Muscle layer of colon (tissue), 2 donors: Measurements from ENCODE around the gene ACLY.
A peak's percentile ranks its signal among the peaks of the same experiment; 100 is the strongest.

Experiments used
- H3K27ac ChIP-seq: one replicate; pipeline ENCODE4 v1.7.0; 2013; ENCODE audit warnings: low read depth, mild to moderate bottlenecking, low read length, moderate library complexity
- H3K27me3 ChIP-seq, 2 donors: one replicate each; pipeline ENCODE4 v1.7.0; 2013; ENCODE audit warnings: low read length in 2 of 2, mild to moderate bottlenecking in 2 of 2; ENCODE audit not compliant: insufficient read depth in 2 of 2, control insufficient read depth in 1 of 2
- H3K36me3 ChIP-seq: one replicate; pipeline ENCODE4 v1.7.0; 2013; ENCODE audit warnings: mild to moderate bottlenecking, low read length; ENCODE audit not compliant: insufficient read depth
- H3K4me1 ChIP-seq: one replicate; pipeline ENCODE4 v1.7.0; 2013; ENCODE audit warnings: mild to moderate bottlenecking, low read length; ENCODE audit not compliant: insufficient read depth
- H3K4me3 ChIP-seq, 2 donors: one replicate each; pipeline ENCODE4 v1.7.0; 2013; ENCODE audit warnings: low read length in 2 of 2, low read depth in 1 of 2, mild to moderate bottlenecking in 1 of 2, moderate library complexity in 1 of 2
- H3K9ac ChIP-seq: one replicate; pipeline ENCODE4 v1.7.0; 2013; ENCODE audit warnings: low read length
- H3K9me3 ChIP-seq: one replicate; pipeline ENCODE4 v1.7.0; 2013; ENCODE audit warnings: mild to moderate bottlenecking, low read length
- donor health status: abdominal sarcoma.
- donor health status: Adenocarcinoma of cecum.

Gene ACLY

GRCh38 chr17:41918314-41919164 lies at the start of gene ACLY:
Gene ACLY (minus strand): TSS chr17:41918951. CDS start chr17:41913873, 5,078 bp downstream.
- peaks cover 25% of the 10 kb centered on the region for H3K4me1 ChIP-seq
- H3K27me3 ChIP-seq: no peaks in the 10 kb centered on the region
- no peaks in the 10 kb centered on the region for H3K9me3 ChIP-seq
- peak within 1 kb of the TSS; percentile 79 for H3K27ac ChIP-seq
- peak within 1 kb of the TSS; percentile 76 for H3K9ac ChIP-seq
- H3K4me3 ChIP-seq: peak within 1 kb of the TSS; percentile 63 to 92
- peaks cover 1% of the 10 kb centered on the region for H3K36me3 ChIP-seq

GRCh38 chr17:41967921-41968578 lies 49.3 kb upstream of the ACLY start:
- Histone ChIP-seq H3K36me3 (peaks cover 31% of the 10 kb centered on the region), H3K9me3 (no peaks in the 10 kb centered on the region), H3K9ac (no peak overlapping the region), H3K27me3 (no peaks in the 10 kb centered on the region), H3K27ac (peak overlapping the region; percentile 64), H3K4me3 (peak overlapping the region; percentile 63 to 88), H3K4me1 (peaks cover 33% of the 10 kb centered on the region)

GRCh38 chr17:41967141-41967920 lies 48.6 kb upstream of the ACLY start:
- H3K27ac ChIP-seq: peak overlapping the region; percentile 64
- peak overlapping the region; percentile 57 for H3K9ac ChIP-seq
- H3K4me1 ChIP-seq: peaks cover 39% of the 10 kb centered on the region
- H3K27me3 ChIP-seq: no peaks in the 10 kb centered on the region
- no peaks in the 10 kb centered on the region for H3K9me3 ChIP-seq
- peaks cover 24% of the 10 kb centered on the region for H3K36me3 ChIP-seq
- peak overlapping the region; percentile 63 to 88 for H3K4me3 ChIP-seq

GRCh38 chr17:41966463-41967140 lies 47.9 kb upstream of the ACLY start, which contains the start of gene CNP:
Gene CNP (plus strand): TSS chr17:41966795. CDS start chr17:41966885, 90 bp downstream.
- peaks cover 39% of the 10 kb centered on the region for H3K4me1 ChIP-seq
- peak within 1 kb of the TSS; percentile 78 for H3K9ac ChIP-seq
- H3K27ac ChIP-seq: peak within 1 kb of the TSS; percentile 64
- H3K4me3 ChIP-seq: peak within 1 kb of the TSS; percentile 63 to 88
- H3K9me3 ChIP-seq: no peaks in the 10 kb centered on the region
- H3K36me3 ChIP-seq: peaks cover 19% of the 10 kb centered on the region
- H3K27me3 ChIP-seq: no peaks in the 10 kb centered on the region

GRCh38 chr17:41965694-41966462 lies 47.1 kb upstream of the ACLY start:
- Histone ChIP-seq H3K4me3 (peak overlapping the region; percentile 63 to 88), H3K9ac (peak overlapping the region; percentile 78), H3K36me3 (peaks cover 17% of the 10 kb centered on the region), H3K27me3 (no peaks in the 10 kb centered on the region), H3K27ac (peak overlapping the region; percentile 62), H3K9me3 (no peaks in the 10 kb centered on the region), H3K4me1 (peaks cover 39% of the 10 kb centered on the region)

GRCh38 chr17:41962768-41963434 lies 44.1 kb upstream of the ACLY start:
- Histone ChIP-seq H3K27ac (no peak overlapping the region), H3K36me3 (no peaks in the 10 kb centered on the region), H3K27me3 (no peaks in the 10 kb centered on the region), H3K9ac (no peak overlapping the region), H3K4me1 (peaks cover 24% of the 10 kb centered on the region), H3K9me3 (no peaks in the 10 kb centered on the region), H3K4me3 (no peak overlapping the region)

GRCh38 chr17:41962111-41962510 lies 43.4 kb upstream of the ACLY start:
- no peak overlapping the region for H3K9ac ChIP-seq
- H3K4me3 ChIP-seq: no peak overlapping the region
- H3K27ac ChIP-seq: no peak overlapping the region
- no peaks in the 10 kb centered on the region for H3K36me3 ChIP-seq
- H3K27me3 ChIP-seq: no peaks in the 10 kb centered on the region
- peaks cover 18% of the 10 kb centered on the region for H3K4me1 ChIP-seq
- no peaks in the 10 kb centered on the region for H3K9me3 ChIP-seq

- H3K9me3 ChIP-seq: no peaks in the 10 kb centered on the region
- no peaks in the 10 kb centered on the region for H3K27me3 ChIP-seq
- no peak overlapping the region for H3K9ac ChIP-seq
- H3K27ac ChIP-seq: no peak overlapping the region
- H3K4me3 ChIP-seq: no peak overlapping the region
- peaks cover 7% of the 10 kb centered on the region for H3K4me1 ChIP-seq
- H3K36me3 ChIP-seq: no peaks in the 10 kb centered on the region
These were observed 40.8 kb upstream of the ACLY start for GRCh38 chr17:41959336-41960095.

GRCh38 chr17:41959030-41959335 lies 40.2 kb upstream of the ACLY start:
- Histone ChIP-seq H3K4me1 (peaks cover 7% of the 10 kb centered on the region), H3K9ac (no peak overlapping the region), H3K27me3 (no peaks in the 10 kb centered on the region), H3K4me3 (no peak overlapping the region), H3K9me3 (no peaks in the 10 kb centered on the region), H3K27ac (no peak overlapping the region), H3K36me3 (no peaks in the 10 kb centered on the region)
